Fibroblast of skin of left biceps (primary cell): Measurements from ENCODE around the gene ARID5B.

Source experiments
- DNase-seq, 2 experiments: peaks; one replicate each; pipeline ENCODE4 v3.0.0-alpha.2; 2013; ENCODE audit warnings: low read depth in 2 of 2

Gene ARID5B

GRCh38 chr10:62095181-62096122 lies 194.0 kb downstream of the ARID5B start:
- peak; percentile 71 to 76 for DNase-seq

- DNase-seq, result no peak
These were observed 194.9 kb downstream of the ARID5B start for GRCh38 chr10:62096256-62096933.

- DNase-seq, result no peak
These were observed 197.0 kb downstream of the ARID5B start for GRCh38 chr10:62098278-62099121.

- DNase-seq, result no peak
These were observed 197.8 kb downstream of the ARID5B start for GRCh38 chr10:62099299-62099698.

- no peak for DNase-seq
These were observed 202.4 kb downstream of the ARID5B start for GRCh38 chr10:62103857-62104256.

GRCh38 chr10:62106929-62107519 lies 205.5 kb downstream of the ARID5B start:
- DNase-seq, result no peak

- no peak for DNase-seq
These were observed 207.5 kb downstream of the ARID5B start for GRCh38 chr10:62108759-62109586.

GRCh38 chr10:62109587-62110293 lies 208.2 kb downstream of the ARID5B start:
- no peak for DNase-seq

GRCh38 chr10:62112300-62112699 lies 210.8 kb downstream of the ARID5B start:
- no peak for DNase-seq

- DNase-seq, result no peak
These were observed 211.5 kb downstream of the ARID5B start for GRCh38 chr10:62112963-62113362.

GRCh38 chr10:62113680-62114079 lies 212.2 kb downstream of the ARID5B start:
- DNase-seq, result no peak

- DNase-seq, result no peak
These were observed 213.8 kb downstream of the ARID5B start for GRCh38 chr10:62115321-62115720.

- no peak for DNase-seq
These were observed 214.3 kb downstream of the ARID5B start for GRCh38 chr10:62115842-62116241.

- no peak for DNase-seq
These were observed 215.4 kb downstream of the ARID5B start for GRCh38 chr10:62116896-62117295.

- DNase-seq, result no peak
These were observed 219.7 kb downstream of the ARID5B start for GRCh38 chr10:62121187-62121530.

- DNase-seq, result no peak
These were observed 226.5 kb downstream of the ARID5B start for GRCh38 chr10:62127975-62128374.

- DNase-seq, result peak; percentile 69 to 72
These were observed 229.4 kb downstream of the ARID5B start for GRCh38 chr10:62130948-62131347.

- no peak for DNase-seq
These were observed 230.2 kb downstream of the ARID5B start for GRCh38 chr10:62131724-62132123.

- DNase-seq, result no peak
These were observed 232.1 kb downstream of the ARID5B start for GRCh38 chr10:62133618-62134017.

- peak; percentile 32 to 34 for DNase-seq
These were observed 235.4 kb downstream of the ARID5B start for GRCh38 chr10:62136931-62137330.
